Suprapubic skin (tissue), 4 donors: ENCODE data around the gene RNPEPL1. TPM values are rescaled to one million over a fixed set of nuclear protein-coding genes. Genes with fewer than 3 reads are reported as not detected.

Source experiments
- DNase-seq, 2 donors: peaks; one replicate each; pipeline ENCODE4 v3.0.0-alpha.2; 2019; ENCODE audit warnings: low spot score in 2 of 2
- H3K27ac ChIP-seq: fragments of 200-600 bp; sonication (generic); one replicate; pipeline ENCODE4 v1.5.1; 2019
- H3K27me3 ChIP-seq: fragments of 200-600 bp; sonication (generic); one replicate; pipeline ENCODE4 v1.5.1; 2019
- H3K36me3 ChIP-seq: fragments of 200-600 bp; sonication (generic); one replicate; pipeline ENCODE4 v1.5.1; 2019
- H3K4me1 ChIP-seq: fragments of 200-600 bp; sonication (generic); one replicate; pipeline ENCODE4 v1.5.1; 2019
- H3K4me3 ChIP-seq: fragments of 200-600 bp; sonication (generic); one replicate; pipeline ENCODE4 v1.5.1; 2019; ENCODE audit warnings: mild to moderate bottlenecking
- H3K9me3 ChIP-seq: fragments of 200-600 bp; sonication (generic); one replicate; pipeline ENCODE4 v1.5.1; 2019
- EP300 ChIP-seq: sonication (generic); formaldehyde crosslinking; IDR thresholded peaks from one replicate; pipeline ENCODE4 v1.6.1; 2017; ENCODE audit warnings: antibody characterized with exemption
- POLR2A ChIP-seq, 2 donors: fragments of 450-650 bp; IDR thresholded peaks; one replicate each; pipeline ENCODE4 v1.6.1; 2017; ENCODE audit warnings: antibody characterized with exemption in 2 of 2, mild to moderate bottlenecking in 2 of 2, moderate library complexity in 2 of 2
- POLR2AphosphoS5 ChIP-seq, 3 donors: sonication (generic); formaldehyde crosslinking; IDR thresholded peaks; one replicate each; pipeline ENCODE4 v1.6.1; 2017; ENCODE audit warnings: antibody characterized with exemption in 3 of 3
- WGBS: methylation state at CpG from one replicate; pipeline ENCODE4 v1.1.5; 2018; 5-methylcytosine and 5-hydroxymethylcytosine counted together
- total RNA-seq, 4 donors: library from RNA; depleted of rRNA; stranded (reverse); fragments of >200 nt; gene quantifications; one replicate each; pipeline ENCODE4 v1.1.0, GENCODE V29; 2016
- TF ChIP-seq, protein P1 (sequence below), 2 donors: fragments of 200-600 bp in 1 of 2; fragments of 450-650 bp in 1 of 2; sonication (generic) in 1 of 2; IDR thresholded peaks; one replicate each; pipeline ENCODE4 v1.5.1; 2016 to 2019; ENCODE audit warnings: antibody characterized with exemption in 2 of 2, mild to moderate bottlenecking in 1 of 2, moderate library complexity in 1 of 2

RNPEPL1 gene
- total RNA-seq, 4 donors from 2014 or later, result 70.8 to 104 (median 72.6) TPM

- Histone ChIP-seq H3K27me3 (no peaks in the 10 kb centered on the region), H3K9me3 (no peaks in the 10 kb centered on the region), H3K27ac (no peak overlapping the region), H3K4me3 (no peak overlapping the region), H3K36me3 (peaks cover 55% of the 10 kb centered on the region), H3K4me1 (no peaks in the 10 kb centered on the region)
- peak; percentile 58 to 66 for DNase-seq
- 86% methylated on average over 9 of the region's 10 CpGs for WGBS
- TF ChIP-seq EP300, result no peak
- no peak for TF ChIP-seq POLR2AphosphoS5 (IDR thresholded peaks at IDR 0.05)
- TF ChIP-seq POLR2A (IDR thresholded peaks at IDR 0.05), result no peak
- TF ChIP-seq, protein P1, sequence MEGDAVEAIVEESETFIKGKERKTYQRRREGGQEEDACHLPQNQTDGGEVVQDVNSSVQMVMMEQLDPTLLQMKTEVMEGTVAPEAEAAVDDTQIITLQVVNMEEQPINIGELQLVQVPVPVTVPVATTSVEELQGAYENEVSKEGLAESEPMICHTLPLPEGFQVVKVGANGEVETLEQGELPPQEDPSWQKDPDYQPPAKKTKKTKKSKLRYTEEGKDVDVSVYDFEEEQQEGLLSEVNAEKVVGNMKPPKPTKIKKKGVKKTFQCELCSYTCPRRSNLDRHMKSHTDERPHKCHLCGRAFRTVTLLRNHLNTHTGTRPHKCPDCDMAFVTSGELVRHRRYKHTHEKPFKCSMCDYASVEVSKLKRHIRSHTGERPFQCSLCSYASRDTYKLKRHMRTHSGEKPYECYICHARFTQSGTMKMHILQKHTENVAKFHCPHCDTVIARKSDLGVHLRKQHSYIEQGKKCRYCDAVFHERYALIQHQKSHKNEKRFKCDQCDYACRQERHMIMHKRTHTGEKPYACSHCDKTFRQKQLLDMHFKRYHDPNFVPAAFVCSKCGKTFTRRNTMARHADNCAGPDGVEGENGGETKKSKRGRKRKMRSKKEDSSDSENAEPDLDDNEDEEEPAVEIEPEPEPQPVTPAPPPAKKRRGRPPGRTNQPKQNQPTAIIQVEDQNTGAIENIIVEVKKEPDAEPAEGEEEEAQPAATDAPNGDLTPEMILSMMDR (IDR thresholded peaks at IDR 0.05), result no peak
Observed at GRCh38 chr2:240597054-240597418, 28.8 kb downstream of the RNPEPL1 start.

GRCh38 chr2:240597419-240598181 lies 29.3 kb downstream of the RNPEPL1 start:
- Histone ChIP-seq H3K4me3 (no peak overlapping the region), H3K4me1 (no peaks in the 10 kb centered on the region), H3K36me3 (peaks cover 53% of the 10 kb centered on the region), H3K9me3 (no peaks in the 10 kb centered on the region), H3K27me3 (no peaks in the 10 kb centered on the region), H3K27ac (no peak overlapping the region)
- peak; percentile 50 to 68 for DNase-seq
- TF ChIP-seq POLR2A (IDR thresholded peaks at IDR 0.05) (no peak), EP300 (no peak), POLR2AphosphoS5 (IDR thresholded peaks at IDR 0.05) (no peak)
- TF ChIP-seq, protein P1 (IDR thresholded peaks at IDR 0.05), result no peak
- WGBS, result 100% methylated on average over 4 of the region's 22 CpGs

GRCh38 chr2:240598311-240598911 lies 30.1 kb downstream of the RNPEPL1 start:
- no peaks in the 10 kb centered on the region for H3K9me3 ChIP-seq
- H3K4me3 ChIP-seq, result no peak overlapping the region
- DNase-seq, result peak; percentile 50 to 76
- TF ChIP-seq POLR2AphosphoS5 (IDR thresholded peaks at IDR 0.05), result no peak
- TF ChIP-seq, protein P1 (IDR thresholded peaks at IDR 0.05), result no peak
- no peaks in the 10 kb centered on the region for H3K4me1 ChIP-seq
- no peaks in the 10 kb centered on the region for H3K27me3 ChIP-seq
- no peak overlapping the region for H3K27ac ChIP-seq
- H3K36me3 ChIP-seq, result peaks cover 53% of the 10 kb centered on the region
- 83% methylated on average over 1 of the region's 17 CpGs for WGBS

DNA sequence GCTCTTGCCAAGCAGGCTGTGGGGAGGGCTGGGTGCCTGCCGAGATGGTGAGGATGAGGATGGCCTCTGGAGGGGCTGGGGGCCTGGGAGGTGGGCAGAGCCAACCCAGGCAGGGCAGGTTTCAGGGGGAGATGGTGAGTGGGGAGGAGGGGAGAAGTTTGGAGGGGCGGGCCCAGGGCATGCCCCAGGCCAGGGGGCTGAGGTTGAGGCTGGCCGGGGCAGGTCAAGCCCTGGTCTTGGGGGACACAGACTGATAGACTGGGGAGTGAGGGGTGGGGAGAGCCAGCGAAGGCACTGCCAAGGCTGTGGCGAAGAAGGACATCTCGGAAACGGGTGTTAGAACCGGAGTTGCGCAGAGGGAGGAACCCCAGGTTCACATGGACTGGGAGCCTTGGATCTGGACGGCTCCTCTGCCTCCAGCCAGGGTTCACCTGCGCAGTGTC lies 30.9 kb downstream of the RNPEPL1 start:
- Histone ChIP-seq H3K27ac (no peak overlapping the region), H3K27me3 (no peaks in the 10 kb centered on the region), H3K9me3 (no peaks in the 10 kb centered on the region), H3K36me3 (peaks cover 47% of the 10 kb centered on the region), H3K4me1 (no peaks in the 10 kb centered on the region), H3K4me3 (no peak overlapping the region)
- TF ChIP-seq POLR2AphosphoS5 (IDR thresholded peaks at IDR 0.05) (no peak), POLR2A (IDR thresholded peaks at IDR 0.05) (no peak), EP300 (no peak)
- TF ChIP-seq, protein P1 (IDR thresholded peaks at IDR 0.05), result no peak
- DNase-seq, result peak; percentile 53 to 64
- WGBS, result 86% methylated on average over 10 of the region's 11 CpGs

DNA sequence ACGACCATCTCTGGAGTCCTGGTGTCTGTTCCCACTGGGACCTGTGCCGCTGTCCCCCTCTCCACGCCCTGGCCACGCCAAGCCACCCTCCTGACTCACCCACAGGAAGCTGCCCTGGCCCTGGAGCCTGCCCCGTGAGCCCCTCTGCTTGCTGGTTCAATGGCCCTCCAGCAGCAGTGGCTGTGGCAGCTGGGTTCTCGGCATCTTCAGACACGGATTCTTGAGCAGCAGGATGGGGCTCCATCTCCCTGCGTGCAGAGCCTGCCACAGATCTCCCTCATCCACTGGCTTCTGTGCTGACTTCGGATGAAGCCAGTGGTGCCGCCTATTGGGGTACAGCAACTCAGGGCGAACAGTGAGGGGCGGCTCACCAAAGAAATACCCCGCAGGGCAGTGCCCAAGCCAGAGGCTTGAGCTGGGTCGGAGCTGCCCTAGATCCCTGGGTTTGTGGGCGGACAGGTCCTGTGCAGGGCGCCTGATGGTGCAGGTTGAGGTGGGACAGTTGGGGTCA lies 32.2 kb downstream of the RNPEPL1 start:
- no peak overlapping the region for H3K27ac ChIP-seq
- DNase-seq, result peak; percentile 51 to 72
- no peak for TF ChIP-seq POLR2AphosphoS5 (IDR thresholded peaks at IDR 0.05)
- TF ChIP-seq POLR2A (IDR thresholded peaks at IDR 0.05), result no peak
- TF ChIP-seq, protein P1 (IDR thresholded peaks at IDR 0.05), result no peak
- TF ChIP-seq EP300, result no peak
- 90% methylated on average over 9 of the region's 16 CpGs for WGBS
- no peaks in the 10 kb centered on the region for H3K27me3 ChIP-seq
- no peak overlapping the region for H3K4me3 ChIP-seq
- H3K36me3 ChIP-seq, result peaks cover 47% of the 10 kb centered on the region
- no peaks in the 10 kb centered on the region for H3K9me3 ChIP-seq
- H3K4me1 ChIP-seq, result no peaks in the 10 kb centered on the region
